ENCODE results near the gene CHCHD6.

- no peak for TF ChIP-seq POLR2A (IDR thresholded peaks at IDR 0.05; ENCODE audit: low read length)
- TF ChIP-seq GATA1 (IDR thresholded peaks at IDR 0.05; ENCODE audit: low read depth, low read length), result no peak
These were observed 253.0 kb downstream of the CHCHD6 start for GRCh38 chr3:126956866-126957650.

Data from erythroblast (primary cell).